Measurements from ENCODE around the gene VASN.

Gene VASN

DNA sequence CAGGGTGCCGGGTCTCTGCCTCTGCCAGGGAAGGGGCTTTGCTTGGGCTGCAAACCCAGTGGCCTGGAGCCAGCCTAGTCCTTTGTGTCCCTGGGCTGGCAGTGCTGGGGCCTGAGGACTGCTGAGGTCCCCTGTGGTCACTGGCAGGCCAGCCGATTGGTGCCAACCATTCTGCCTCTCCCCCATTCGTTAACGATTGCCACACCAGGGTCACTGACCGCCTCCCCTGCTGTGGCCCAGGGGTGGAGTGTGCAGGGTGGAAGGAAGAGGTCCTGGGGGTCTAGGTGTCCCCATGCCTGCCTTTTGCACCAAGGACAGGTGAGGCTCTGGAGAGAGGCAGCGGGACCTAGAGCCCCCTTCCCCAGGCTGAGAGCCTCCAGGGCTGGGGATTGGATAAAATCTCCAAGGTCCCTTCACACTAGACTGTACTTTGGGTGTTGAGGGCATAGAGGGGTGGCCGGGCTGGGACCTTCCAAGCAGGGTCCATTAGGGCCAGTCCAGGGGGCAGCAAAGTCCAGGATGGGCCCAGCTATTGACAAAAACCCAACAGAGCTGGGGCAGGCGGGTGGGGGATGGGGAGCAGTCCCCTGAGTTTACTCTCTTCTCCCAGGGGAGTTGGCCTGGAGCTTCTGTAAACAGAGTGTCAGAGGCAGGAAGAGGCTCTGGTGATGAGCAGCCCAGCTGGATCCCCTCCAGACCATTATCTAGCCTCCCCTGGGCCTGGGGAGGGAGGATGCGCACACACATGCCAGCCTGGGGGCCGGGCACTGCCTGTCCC, 1.1 kb downstream of the VASN start:
- DNase-seq (ENCODE audit: low read depth) = peak; percentile 89

DNA sequence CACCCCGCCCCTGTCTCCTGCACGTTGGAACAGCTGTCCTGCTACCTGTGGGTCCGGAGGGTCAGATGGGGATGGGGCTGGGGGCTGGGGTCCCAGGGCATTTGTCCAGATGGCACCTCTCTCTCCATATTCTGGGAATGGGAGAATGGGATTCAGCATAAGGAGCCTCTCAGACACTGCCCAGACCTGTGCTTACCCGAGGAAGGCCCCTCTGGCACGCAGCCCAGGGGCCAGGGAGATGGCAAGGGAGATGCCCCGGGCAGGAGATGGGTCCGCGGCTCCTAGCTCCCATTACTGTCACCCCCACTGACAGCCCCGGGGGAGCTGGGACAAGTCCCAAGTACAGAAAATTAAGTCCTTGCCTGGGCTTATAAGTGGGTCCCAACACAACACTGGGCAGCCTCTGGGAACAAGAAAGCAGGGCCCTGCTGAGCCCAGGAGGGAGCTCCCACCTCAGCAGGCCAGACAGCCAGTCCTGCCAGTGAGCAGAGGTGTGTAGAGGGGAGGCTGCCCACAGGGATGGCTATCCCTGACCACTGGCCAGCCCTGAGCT, 1.8 kb downstream of the VASN start:
- peak; percentile 45 for DNase-seq (ENCODE audit: low read depth)

DNA sequence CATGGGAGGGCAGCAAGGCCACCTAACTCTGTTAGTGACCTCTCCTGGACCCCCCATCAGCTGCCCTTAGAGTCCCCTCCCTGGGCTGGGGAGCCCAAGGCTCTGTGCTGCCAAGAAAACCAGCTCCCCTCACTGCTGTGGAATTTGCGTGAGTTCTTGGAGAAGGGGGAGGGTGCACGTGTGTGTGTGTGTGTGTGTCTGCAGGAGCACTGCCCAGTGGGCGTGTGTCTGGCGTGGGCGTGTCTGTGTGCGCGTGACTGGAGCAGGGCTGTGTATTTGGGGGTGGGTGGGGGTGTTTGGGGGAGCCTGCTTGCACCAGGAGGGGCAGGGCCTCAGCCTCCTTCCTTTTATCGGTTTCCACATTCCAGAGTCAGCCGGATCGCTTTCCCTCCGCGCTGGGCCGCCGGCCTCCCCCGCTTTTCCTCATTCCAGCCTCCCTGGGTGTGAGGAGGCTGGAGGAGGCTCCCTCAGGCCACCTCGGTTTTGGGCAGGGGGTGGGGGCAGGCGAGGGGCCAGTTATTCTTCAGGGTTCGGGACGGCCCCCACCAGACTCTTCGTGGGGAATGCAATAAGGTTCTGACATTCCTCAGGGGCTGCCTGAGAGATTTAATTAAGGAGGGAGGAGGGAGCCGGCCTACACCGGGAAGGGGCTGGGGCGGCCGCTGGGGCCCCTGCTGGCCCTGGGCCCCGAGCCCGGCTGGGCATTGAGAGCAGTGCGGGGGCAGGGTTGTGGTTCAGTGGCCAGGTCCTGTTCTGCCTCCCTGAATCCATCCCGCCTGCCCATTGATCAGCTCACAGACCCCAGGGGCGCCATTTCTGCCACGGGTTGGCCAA, 2.5 kb downstream of the VASN start:
- peak; percentile 98 for DNase-seq (ENCODE audit: low read depth)

DNA sequence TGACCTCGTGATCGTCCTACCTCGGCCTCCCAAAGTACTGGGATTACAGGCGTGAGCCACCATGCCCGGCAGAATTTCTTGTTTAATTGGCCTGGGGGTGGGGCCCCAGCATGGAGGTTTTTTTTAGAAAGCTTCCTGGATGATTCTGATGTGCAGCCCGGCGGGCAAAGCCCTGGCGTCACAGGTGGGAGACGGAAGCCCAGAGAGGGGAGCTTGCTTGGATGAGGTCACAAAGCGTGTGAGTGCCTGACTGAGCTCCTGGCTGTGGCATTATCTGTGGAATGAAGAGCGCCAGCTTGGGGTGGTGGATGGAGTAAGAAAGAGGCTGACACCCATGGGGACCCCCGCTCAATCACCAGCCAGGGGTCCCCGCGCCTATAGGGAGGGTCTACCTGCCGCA, 4.1 kb downstream of the VASN start:
- DNase-seq (ENCODE audit: low read depth) = peak; percentile 50

DNA sequence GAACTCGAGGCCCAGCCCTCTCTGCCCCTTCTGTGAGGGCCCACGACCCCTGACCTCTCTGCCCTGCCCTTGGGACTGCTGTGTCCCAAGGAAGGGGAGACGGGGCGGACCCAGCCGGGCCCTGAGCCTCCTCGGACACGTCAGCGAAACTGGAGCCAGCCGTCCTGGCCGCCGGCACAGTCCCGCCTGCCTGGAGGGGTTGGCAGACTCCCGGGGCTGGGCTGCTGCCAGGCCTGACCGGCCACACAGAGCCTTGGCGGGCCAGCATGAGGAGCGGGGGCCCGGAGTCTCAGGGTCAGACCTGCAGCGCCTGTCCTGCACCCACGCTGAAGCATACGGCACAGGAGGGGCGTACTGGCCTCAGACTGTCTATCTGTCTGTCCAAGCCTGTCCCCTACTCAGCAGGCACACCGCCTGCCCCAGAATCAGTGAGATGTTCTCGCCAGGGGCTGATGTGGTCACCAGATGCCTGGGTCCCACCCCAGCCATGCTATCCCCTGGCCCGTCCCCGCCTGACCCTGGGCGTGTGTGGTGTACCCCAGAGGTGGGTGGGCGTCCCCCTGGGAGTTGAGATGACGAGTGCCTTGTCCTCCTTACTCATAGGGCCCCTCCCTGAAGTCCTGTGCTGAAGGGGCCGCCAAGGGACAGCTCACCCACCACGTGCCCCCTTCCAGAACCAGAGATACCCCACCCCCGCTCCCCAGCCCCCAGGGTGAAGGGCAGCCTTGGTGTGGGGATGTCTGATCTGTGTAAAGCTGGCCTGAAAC, 4.7 kb downstream of the VASN start:
- DNase-seq (ENCODE audit: low read depth) = peak; percentile 93

DNA sequence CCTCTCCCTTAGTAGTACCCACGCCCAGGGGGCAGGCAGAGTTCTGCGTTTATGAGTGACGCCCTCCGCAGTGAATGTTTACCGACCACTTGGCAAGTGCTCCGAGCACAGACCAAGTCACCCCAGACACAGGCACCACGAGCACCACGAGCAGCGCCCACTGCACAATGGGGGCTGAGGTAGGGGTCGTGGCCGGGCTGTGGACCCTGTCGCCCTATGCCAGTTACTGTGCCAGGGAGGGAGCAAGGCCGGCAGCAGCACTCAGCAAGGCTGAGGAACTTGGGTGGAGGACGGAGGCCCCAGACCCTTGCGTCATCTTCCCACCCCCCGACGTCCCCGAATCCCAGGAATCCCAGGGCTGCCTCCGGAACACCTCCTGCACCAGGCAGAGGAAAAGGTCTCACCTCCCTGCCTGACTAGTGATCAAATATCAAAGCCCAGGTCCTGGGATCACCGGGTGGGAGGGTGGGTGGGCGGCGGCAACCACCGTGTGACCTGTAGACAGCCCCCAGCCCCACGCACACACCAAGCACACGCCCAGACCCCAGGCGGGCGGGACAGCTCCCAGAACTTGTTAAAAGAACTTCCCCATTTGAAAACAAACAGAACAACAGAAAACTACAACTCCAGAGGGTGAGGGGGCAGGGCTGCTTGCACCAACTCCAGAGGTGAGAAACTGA, 5.4 kb downstream of the VASN start:
- DNase-seq (ENCODE audit: low read depth) = no peak

DNA sequence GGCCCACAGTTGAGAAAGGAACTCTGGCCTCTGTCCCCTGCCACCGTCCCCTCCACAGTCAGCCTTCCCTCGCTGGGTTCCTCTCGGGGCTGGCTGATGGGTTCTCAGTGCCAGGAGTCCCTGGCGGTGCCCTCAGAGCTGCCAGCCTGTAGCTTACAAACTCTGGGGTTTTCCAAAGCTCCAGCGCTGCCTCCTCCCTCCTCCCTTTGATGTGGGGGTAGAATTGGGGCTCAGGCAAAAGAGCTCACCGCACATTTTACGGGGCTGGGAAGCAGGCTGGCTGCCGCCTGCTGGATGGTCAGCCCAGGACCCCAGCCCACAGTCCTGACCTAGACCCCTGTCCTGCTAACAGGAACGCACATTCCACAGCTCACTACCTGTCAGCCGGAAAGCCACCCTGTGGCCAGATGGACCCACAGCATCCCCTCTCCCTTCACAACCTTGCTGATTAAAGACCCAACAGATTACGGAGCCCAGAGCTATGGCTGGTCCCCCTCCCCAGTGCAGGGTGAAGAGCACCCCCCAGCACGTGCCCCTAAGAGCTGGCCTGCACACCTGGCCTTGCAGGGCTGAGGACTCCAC, 6.0 kb downstream of the VASN start:
- no peak for DNase-seq (ENCODE audit: low read depth)

DNA sequence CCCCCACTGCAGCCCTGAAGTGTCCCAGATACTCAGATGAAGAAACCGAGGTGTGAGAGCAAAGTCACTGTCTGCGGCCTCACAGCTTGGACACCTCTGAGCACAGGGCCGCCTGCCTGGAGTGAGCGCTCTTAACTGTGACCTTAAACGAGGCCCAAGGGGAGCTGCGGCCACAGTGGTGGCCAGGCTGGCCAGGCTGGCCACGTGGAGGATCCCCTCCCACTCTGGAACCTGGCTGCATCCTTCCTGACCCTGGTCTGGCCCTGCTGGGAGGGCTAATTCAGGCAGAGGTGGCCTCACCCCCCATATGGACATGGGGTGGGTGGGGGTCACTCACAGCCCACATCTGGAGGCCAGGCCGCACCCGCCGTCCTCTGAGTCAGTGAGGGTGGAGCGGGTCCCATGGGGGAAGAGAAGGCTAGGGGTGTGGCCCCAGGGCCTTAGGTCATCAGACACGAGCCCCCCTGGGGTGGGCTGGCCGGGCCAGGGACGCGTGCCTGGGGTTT, 6.6 kb downstream of the VASN start:
- DNase-seq (ENCODE audit: low read depth) = peak; percentile 67

DNA sequence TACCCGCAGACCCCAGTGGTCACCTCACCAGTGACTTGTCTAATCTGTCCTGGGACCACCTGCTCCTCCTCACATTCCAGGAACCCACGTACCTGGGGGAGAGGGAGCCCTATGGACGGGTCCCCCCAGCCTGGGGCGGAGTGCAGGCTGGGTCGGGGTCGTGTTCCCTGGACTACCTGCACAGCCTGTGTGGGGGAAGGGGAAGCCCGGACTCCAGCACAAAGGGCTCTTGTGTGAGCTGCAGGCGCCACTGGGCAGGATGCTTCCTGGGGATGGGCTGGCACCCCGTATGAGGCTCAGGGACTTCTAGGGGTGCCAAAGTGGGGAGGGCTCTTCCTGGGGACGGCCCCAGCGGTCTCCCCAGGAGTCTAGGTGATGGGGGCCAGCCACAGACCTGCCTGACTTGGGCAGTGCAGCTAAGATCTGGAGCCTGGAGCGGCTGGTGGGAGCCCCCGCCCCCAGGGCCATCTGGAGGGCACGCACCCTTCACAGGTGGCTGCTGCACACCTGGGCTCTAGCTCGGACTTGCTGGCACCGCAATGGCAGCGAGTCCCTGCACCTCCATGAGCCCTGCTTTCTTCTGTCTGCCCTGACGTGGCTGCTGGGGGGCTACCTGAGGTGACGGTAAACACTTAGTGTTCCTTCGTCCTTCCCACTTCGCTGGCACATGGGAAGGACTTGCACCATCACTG, 7.5 kb downstream of the VASN start:
- DNase-seq (ENCODE audit: low read depth) = no peak

DNA sequence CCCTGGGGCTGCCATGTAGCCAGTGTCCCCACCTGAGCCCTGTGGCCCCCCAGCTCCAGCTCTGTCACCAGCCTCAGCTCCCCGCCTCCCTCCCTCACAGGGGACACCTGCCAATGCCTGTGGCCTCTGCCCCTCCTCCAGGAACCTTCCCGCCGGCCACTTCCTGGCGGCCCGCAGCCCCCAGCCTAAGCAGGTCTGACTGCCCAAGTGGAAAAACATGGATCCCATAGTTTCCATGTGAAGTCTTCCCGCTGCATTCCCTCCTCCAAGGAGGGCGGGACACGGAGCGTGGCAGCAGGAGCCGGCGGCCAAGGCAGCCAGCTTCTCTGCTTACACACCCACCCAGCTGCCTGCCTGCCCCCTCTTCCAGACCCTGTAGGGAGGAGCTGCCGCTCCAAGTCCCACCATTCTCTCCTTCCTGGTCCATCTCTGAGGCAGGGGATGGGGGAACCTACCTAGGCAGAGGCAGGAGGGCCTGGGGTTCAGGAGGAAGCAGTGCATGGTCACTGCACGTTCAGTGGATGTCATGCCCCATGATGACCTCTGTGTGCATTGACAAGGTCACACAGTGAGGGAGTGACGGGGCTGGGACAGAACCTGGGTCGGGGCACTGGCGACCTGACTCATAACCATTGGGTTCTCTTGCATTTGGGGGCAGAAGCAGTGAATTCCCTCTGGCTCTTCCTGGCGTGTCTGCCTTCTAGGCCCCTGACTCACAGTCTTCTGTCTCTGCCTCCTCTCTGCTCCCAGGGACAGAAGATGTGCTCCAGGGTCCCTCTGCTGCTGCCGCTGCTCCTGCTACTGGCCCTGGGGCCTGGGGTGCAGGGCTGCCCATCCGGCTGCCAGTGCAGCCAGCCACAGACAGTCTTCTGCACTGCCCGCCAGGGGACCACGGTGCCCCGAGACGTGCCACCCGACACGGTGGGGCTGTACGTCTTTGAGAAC, 8.7 kb downstream of the VASN start:
- no peak for DNase-seq (ENCODE audit: low read depth)

DNA sequence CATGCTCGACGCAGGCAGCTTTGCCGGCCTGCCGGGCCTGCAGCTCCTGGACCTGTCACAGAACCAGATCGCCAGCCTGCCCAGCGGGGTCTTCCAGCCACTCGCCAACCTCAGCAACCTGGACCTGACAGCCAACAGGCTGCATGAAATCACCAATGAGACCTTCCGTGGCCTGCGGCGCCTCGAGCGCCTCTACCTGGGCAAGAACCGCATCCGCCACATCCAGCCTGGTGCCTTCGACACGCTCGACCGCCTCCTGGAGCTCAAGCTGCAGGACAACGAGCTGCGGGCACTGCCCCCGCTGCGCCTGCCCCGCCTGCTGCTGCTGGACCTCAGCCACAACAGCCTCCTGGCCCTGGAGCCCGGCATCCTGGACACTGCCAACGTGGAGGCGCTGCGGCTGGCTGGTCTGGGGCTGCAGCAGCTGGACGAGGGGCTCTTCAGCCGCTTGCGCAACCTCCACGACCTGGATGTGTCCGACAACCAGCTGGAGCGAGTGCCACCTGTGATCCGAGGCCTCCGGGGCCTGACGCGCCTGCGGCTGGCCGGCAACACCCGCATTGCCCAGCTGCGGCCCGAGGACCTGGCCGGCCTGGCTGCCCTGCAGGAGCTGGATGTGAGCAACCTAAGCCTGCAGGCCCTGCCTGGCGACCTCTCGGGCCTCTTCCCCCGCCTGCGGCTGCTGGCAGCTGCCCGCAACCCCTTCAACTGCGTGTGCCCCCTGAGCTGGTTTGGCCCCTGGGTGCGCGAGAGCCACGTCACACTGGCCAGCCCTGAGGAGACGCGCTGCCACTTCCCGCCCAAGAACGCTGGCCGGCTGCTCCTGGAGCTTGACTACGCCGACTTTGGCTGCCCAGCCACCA, 9.7 kb downstream of the VASN start:
- DNase-seq (ENCODE audit: low read depth) = no peak

DNA sequence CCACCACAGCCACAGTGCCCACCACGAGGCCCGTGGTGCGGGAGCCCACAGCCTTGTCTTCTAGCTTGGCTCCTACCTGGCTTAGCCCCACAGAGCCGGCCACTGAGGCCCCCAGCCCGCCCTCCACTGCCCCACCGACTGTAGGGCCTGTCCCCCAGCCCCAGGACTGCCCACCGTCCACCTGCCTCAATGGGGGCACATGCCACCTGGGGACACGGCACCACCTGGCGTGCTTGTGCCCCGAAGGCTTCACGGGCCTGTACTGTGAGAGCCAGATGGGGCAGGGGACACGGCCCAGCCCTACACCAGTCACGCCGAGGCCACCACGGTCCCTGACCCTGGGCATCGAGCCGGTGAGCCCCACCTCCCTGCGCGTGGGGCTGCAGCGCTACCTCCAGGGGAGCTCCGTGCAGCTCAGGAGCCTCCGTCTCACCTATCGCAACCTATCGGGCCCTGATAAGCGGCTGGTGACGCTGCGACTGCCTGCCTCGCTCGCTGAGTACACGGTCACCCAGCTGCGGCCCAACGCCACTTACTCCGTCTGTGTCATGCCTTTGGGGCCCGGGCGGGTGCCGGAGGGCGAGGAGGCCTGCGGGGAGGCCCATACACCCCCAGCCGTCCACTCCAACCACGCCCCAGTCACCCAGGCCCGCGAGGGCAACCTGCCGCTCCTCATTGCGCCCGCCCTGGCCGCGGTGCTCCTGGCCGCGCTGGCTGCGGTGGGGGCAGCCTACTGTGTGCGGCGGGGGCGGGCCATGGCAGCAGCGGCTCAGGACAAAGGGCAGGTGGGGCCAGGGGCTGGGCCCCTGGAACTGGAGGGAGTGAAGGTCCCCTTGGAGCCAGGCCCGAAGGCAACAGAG, 10.5 kb downstream of the VASN start:
- DNase-seq (ENCODE audit: low read depth) = no peak

DNA sequence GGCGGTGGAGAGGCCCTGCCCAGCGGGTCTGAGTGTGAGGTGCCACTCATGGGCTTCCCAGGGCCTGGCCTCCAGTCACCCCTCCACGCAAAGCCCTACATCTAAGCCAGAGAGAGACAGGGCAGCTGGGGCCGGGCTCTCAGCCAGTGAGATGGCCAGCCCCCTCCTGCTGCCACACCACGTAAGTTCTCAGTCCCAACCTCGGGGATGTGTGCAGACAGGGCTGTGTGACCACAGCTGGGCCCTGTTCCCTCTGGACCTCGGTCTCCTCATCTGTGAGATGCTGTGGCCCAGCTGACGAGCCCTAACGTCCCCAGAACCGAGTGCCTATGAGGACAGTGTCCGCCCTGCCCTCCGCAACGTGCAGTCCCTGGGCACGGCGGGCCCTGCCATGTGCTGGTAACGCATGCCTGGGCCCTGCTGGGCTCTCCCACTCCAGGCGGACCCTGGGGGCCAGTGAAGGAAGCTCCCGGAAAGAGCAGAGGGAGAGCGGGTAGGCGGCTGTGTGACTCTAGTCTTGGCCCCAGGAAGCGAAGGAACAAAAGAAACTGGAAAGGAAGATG, 11.2 kb downstream of the VASN start:
- DNase-seq (ENCODE audit: low read depth) = no peak

DNA sequence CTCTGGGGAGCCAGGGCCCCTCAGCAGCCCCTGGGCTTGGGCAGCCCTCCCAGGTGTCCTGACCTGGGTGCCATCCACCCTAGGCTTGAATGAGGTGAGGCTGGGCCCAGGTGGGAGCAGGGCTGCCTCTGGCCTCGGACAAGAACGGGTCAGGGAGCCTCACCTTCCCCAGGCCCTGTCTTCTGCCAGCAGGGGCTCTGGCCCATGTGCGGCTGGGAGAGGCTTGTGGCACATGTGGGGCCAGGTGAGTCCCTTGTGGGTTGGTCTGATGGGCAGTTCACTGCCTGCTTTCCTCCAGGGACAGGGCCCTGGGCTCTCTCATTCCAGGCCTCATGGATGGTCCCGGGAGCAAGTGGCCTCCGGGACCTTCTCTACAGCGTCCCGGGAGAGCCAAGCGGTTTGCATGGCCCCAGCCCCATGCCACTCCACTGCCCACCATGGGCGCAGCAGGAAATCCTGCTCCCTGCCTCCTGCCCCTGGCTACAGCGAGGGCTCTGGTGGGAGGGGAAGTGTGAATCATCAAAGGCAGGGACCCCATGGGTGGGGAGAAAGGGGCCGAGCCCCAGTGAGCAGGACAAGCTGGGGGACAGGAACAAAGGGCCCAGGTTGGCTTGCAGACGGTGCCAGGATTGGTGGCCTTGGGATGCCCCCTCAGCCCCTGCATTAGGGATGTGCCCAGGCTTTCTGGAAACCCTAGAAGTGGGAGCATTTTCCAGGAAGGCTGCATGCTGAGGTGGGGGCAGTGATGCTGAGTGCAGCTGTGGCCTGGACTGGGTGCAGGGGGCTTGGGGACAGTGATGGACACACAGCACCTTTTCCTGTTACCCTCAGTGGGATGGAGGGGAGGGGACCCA, 12.2 kb downstream of the VASN start:
- no peak for DNase-seq (ENCODE audit: low read depth)

DNA sequence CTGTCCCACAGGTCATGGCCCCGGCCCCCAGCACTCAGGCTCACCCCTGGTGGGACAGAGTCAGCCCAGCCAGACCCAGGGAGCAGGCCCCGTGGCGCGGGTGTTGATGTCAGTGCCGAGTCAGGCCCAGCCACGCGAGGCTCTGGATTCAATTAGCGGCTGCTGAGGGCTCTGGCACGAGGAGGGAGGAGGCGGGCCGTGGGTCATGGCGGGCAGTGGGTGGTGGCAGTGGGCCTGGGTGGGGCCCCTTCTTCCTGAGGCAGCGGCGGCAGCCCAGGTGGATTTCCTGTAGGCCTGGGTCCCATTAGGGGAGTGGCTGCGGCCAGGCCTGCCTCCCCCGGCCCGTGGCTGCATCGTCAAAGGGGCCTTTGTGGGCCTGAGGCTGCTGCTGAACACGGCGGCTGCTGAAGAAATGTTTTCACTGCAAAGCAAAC, 12.9 kb downstream of the VASN start:
- DNase-seq (ENCODE audit: low read depth) = peak; percentile 81

Data from fibroblast of gingiva (primary cell).